HS-27A (cell line): ENCODE results near the gene GLIPR2.

Experiments
- DNase-seq: peaks from one replicate; pipeline ENCODE4 v3.0.0-alpha.2; 2012; ENCODE audit warnings: low read depth, missing footprints

GLIPR2 gene

DNA sequence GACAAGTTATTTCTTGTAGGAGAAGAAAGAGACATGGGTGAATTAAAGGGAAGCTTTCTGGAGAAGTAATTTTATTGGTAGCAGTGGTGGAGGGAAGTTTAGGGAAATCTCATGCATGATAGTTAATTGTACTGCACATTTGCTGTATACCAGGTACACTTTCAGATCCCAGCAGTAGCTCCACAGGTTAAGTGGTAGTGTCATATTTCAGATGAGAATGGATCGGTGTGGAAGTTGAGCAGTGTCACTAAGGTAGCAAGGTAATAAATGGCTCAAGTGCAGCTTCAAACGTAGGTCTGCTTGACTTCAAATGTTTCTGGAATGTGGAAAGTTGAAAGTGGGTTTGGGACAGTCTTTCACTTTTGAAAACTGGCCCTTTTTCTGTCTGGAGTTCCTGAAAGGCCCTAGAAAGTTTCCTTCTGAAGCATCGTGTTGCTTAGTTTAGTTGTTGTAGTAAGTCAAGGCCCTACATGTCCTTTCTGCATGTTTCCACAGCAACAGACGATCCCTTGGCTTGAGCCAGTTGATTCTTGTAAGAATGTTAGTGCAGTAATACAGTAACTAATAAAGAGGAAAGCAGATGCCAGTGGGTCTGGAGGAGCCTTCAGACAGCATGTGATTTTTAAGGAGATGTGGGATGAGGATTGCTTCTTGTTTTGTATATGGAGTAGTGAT lies 57.9 kb downstream of the GLIPR2 start:
- DNase-seq, result no peak

DNA sequence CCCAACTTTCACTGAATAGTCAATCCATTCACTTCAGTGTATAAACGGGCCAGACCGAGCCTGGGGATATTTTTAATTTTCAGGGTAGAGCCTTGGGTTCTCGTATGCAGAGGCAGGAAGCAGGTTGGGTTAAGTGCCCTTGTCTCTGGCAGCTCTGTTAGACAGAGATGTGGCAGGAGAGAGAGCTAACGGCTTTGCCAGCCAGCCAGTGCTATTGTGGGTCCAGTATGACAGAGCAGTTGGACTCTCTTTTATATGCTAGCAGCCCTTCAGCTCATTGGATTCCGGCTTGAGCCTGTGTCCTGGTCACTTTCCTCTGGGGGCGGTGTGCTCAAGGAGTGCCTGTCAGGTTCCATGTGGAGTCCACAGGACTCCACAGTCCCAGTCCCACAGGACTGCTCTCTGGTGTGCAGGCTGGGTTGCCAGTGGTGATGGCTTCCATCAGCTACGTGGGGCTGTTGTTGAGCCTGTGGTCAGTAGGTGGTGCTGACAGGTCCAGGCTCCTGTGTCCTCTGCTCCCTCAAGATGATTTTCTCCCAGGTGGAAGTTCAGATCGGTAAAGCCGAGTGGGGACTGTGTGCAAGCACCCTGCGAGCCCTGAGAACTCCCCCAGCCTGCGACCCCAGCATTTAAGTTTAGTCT lies 68.5 kb downstream of the GLIPR2 start:
- DNase-seq, result no peak

DNA sequence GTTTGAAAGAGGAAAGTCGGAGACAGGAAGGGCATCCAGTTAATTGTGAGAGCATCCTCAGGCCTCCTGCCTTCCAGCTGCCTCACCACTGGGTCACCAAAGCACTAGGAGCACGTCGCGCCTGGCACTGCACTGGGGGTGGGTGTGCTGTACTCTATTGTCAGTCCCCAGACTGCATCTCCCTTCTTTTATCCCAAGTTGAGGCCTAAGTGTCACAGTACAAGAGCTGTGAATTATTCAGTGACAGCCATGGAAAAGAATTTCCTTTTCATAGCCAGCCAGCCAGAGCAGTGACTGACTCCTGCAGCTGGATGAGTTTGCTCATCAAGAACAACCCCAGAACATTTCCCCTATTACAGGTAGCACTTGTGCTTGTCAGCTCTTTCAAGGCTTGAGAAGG lies 70.5 kb downstream of the GLIPR2 start:
- DNase-seq, result no peak

DNA sequence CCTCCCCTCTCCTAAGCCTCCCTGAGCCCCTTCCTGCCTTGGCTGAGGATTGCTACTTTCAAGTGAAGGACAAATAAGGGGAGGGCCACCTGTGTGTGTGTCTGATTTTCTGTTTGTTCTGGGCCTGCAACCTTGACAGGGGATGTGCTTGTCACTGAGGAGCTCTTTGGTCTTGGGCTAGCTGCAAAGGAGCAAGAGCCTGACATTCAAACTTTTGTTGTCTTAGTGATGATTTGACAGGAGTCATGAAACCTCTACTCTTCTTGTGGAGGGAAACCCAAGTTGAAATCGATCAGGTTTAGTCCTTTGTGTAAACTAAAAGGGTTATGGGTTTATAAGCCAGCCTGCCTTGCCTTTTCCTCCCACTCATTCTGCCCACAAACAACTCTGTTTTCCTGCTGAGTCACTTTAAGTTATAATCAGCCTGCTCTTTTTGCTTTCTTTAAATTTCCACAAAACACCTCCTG lies 71.0 kb downstream of the GLIPR2 start:
- no peak for DNase-seq

DNA sequence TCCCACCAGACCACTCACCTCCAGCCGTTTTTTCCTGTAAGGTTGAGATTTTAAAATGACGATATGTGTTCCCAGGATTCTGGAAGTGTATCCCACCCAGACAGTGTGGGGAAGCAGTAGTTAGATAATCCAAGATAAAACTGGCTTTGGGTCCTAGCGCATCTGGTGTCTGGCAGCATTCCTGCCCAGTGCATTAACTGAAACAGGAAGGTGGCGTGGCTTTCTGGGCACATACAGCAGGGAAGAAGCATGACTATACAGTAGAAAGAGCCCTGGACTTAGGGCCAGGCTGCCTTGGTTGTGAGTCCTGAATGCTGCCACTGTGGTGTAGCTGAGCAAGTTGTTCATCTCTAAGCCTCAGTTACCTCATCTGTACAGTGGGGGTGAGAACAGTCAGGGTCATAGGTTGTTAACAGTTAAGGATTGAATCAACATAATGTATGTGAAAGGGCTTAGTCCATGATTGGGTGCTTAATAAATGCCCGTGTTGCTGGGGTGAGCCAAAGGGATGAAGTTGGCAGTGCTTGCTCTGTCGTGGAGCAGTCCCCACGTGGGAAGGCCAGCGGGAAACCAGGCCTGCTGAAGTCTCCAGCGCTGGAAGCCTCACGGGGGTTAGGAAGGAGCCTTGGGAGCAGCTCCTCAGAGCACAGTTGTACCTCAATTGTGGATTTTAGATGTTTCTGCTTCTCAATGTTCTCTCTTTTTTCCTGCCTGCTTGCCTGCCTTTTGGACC lies 72.2 kb downstream of the GLIPR2 start:
- no peak for DNase-seq

DNA sequence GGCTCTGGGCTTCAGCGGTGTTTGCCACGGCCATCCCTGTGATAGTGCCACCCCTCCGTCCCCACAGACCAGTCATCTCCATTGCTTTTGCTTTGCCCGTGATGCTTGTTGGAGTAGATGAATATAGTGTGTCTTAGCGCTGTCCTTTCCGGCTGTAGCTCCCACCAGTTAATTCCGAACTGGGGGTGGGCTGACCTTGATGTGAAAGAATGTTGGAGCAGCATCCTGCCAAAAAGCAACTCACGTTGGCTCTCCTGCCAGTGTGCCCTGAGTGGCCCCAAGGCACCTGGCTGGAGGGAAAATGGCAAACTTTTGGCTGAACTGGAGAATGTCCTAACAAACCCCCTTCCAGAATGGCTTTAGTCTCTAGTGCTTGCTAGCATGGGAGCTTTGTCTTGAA lies 74.2 kb downstream of the GLIPR2 start:
- no peak for DNase-seq

DNA sequence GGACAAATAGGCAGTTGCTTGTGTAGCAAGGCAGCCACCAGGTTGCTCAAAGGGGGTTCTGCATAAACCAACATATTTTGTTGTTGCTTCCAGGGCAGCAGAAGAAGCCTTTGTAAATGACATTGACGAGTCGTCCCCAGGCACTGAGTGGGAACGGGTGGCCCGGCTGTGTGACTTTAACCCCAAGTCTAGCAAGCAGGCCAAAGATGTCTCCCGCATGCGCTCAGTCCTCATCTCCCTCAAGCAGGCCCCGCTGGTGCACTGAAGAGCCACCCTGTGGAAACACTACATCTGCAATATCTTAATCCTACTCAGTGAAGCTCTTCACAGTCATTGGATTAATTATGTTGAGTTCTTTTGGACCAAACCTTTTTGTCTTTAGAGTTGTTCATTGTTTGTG lies 75.0 kb downstream of the GLIPR2 start:
- DNase-seq, result no peak

DNA sequence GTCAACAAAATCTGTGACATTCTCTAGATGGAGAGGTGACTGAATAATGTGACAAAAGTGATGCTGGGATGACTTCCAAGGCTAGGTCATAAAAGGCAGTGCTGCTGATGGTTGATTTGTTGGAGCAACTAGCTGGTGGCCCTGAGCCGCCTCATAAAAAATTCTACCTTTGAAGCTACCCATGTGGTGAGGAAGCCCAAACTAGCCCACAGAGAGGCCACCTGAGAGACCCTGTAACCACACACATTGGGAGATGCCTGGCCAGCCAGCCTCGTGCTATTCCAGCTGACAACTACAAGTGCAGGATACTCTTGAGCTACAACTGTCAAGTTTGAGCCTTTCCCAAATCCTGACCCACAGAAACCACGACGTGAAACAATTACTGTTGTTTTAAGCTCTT lies 76.9 kb downstream of the GLIPR2 start:
- no peak for DNase-seq
